Right cardiac atrium (tissue), 5 donors: Measurements from ENCODE around the gene DPY19L3. TPM values are rescaled to one million over a fixed set of nuclear protein-coding genes. Genes with fewer than 3 reads are reported as not detected.
"Not testable (repeated sequence)": the region's sequence is repeated elsewhere in the genome, so short reads cannot be mapped to it uniquely, and the experiment has no call there.

Experiments
- ATAC-seq, 2 donors: fragments of 200-7000 bp; cut with Tn5 transposase; one replicate each; pipeline versions ENCODE4 v1.8.0 to v1.9.1; 2020; ENCODE audit warnings: moderate library complexity in 2 of 2, mild to moderate bottlenecking in 1 of 2
- DNase-seq, 3 donors: peaks; one replicate each; pipeline ENCODE4 v3.0.0-alpha.2; 2020
- H3K27ac ChIP-seq: one replicate; pipeline ENCODE4 v1.5.1; 2013; ENCODE audit warnings: mild to moderate bottlenecking, low read length, control low read depth, moderate library complexity
- H3K27me3 ChIP-seq: one replicate; pipeline ENCODE4 v1.6.1; 2013; ENCODE audit not compliant: control insufficient read depth, insufficient read depth
- H3K4me1 ChIP-seq: one replicate; pipeline ENCODE4 v1.6.1; 2013; ENCODE audit warnings: low read length; ENCODE audit not compliant: control insufficient read depth, insufficient read depth
- H3K4me3 ChIP-seq: one replicate; pipeline ENCODE4 v1.5.1; 2013; ENCODE audit warnings: low read length, control low read depth
- H3K9me3 ChIP-seq: one replicate; pipeline ENCODE4 v1.6.1; 2013; ENCODE audit warnings: low read length; ENCODE audit not compliant: control insufficient read depth
- WGBS: extraction: QIAGEN DNeasy Blood & Tissue Kit; methylation state at CpG from one replicate; pipeline ENCODE4 v1.1.7; 2013; 5-methylcytosine and 5-hydroxymethylcytosine counted together
- intact Hi-C, 4 donors: fragments of 100-400 bp; cut with DNase I; formaldehyde crosslinking; loops; one replicate each; pipeline versions ENCODE4 v1.11.0 to v1.14.0; 2022 to 2023
- polyA plus RNA-seq: library from polyadenylated mRNA; stranded (reverse); fragments of 200-250 nt; gene quantifications from one replicate; pipeline ENCODE4 v1.2.3, GENCODE V29; 2013
- total RNA-seq, 4 donors: library from RNA; stranded (reverse); fragmentation: NEBNext Ultra II Directional; extraction: Animal tissue kit (Norgen Biotek cat#: 25700); gene quantifications; one replicate each; pipeline ENCODE4 v1.2.1, GENCODE V29; 2021
- donor health status: healthy with polysubstance abuse.
- donor health status: DM: no; HTN: yes; CAD: no.
- donor health status: DM: no; HTN: no; CAD: no.
- donor health status: DM: no; HTN: yes; CAD: no; lungs with severe emphysema.
- donor health status: DM: yes; HTN: yes; CAD: no.

Gene DPY19L3
- total and polyA plus RNA-seq, 5 donors: 3.2 to 13.3 (median 9.9) TPM

DNA sequence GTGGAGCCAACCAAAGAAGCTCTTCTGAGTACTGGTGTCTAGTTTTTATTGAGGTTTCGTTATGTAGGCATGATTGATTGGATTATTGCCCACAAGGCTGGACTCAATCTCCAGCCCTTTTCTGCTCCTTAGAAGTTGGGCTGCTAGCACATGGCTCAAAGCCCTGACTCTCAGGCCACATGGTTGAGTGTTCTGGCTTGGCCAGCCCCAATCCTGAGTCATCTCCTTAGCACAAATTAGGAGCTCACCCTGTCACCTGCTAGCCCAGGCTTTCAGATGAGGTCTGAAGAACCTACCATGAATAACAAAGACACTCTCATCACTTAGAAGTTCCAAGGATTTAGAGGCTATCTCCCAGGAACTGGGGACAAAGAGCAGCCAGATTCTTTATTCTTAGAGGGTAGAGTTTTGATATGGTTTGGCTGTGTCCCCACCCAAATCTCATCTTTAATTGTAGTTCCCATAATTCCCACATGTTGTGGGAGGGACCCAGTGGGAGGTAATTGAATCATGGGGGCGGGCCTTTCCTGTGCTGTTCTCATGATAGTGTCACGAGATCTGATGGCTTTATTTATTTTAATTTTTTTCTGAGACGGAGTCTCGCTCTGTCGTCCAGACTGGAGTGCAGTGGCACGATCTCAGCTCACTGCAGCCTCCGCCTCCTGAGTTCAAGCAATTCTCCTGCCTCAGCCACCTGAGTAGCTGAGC is 11.3 kb downstream of the DPY19L3 start:
- intact Hi-C loops: no loop called here

DNA sequence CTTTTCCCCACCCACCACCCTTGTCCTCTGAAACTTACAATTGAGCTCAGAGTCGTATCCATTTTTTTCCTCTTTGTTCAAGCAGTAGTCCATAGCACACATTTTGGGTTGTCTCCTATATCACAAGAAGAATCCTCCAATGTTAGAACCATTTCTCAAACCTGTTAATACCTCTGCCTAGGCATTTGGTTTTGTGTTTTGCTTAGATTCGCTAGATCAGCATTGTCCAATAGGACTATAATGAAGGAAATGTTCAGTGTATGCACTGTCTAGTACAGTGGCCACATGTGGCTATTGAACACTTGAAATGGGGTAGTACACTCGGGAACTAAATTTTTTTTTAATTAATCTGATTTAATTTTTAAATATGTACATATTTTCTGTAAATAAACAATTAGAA is 12.6 kb downstream of the DPY19L3 start:
- no peaks in the 10 kb centered on the region for H3K9me3 ChIP-seq
- intact Hi-C loops: no loop called here
- DNase-seq (no peak), ATAC-seq (no peak)
- H3K4me1 ChIP-seq: no peaks in the 10 kb centered on the region
- H3K27me3 ChIP-seq: no peaks in the 10 kb centered on the region
- H3K27ac ChIP-seq: no peak overlapping the region
- no peak overlapping the region for H3K4me3 ChIP-seq
- 90% methylated on average over 3 of the region's 3 CpGs for WGBS

More for the DNA sequence above, 11.3 kb downstream of the DPY19L3 start:
- no peak overlapping the region for H3K27ac ChIP-seq
- WGBS: 91% methylated on average over 8 of the region's 8 CpGs
- ATAC-seq (peak in 1 of 2 donors; percentile 54), DNase-seq (peak in 2 of 3 donors; percentile 39 to 48)
- no peaks in the 10 kb centered on the region for H3K27me3 ChIP-seq
- H3K4me1 ChIP-seq: no peaks in the 10 kb centered on the region
- no peak overlapping the region for H3K4me3 ChIP-seq
- H3K9me3 ChIP-seq: no peaks in the 10 kb centered on the region

DNA sequence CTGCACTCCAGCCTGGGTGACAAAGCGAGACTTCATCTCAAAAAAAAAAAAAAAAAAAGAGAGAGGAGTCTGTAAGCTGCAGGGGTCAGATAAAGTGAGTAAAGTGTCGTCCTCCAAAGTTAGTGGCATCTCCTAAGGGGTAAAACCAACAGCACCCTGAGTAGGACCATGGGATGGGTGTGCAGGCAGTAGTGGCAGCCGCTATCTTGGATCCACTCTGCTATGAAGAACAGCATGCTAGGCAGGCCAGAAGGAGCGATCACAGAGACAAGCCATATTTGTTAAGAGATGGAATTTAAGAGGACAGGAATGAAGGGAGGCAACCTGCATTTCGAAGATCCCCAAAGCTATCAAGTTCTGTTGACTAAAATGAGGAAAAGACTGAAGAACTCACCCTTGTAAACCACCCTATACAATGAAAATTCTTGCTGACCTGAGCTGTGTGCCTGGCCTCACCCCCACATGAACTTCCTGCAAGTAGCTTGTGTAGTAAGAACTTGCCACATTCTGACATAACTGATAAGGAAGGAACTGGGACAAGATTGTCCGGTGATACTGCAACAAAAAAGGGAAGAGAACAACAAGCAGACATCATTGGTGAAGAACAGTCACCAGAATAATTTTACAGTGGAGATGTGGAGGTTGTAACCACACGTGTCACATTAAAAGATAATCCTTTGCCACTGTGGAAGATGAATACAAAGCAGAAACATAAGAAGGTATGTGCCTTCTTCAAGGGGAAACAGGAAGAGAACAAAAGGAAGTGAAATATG is 16.2 kb downstream of the DPY19L3 start:
- no peak for DNase-seq
- Histone ChIP-seq H3K4me1 (no peaks in the 10 kb centered on the region), H3K27ac (no peak overlapping the region), H3K9me3 (no peaks in the 10 kb centered on the region), H3K4me3 (no peak overlapping the region), H3K27me3 (no peaks in the 10 kb centered on the region)
- ATAC-seq: peak; percentile 61 to 62
- intact Hi-C loops: no loop called here
- WGBS: 66% methylated on average over 7 of the region's 7 CpGs

DNA sequence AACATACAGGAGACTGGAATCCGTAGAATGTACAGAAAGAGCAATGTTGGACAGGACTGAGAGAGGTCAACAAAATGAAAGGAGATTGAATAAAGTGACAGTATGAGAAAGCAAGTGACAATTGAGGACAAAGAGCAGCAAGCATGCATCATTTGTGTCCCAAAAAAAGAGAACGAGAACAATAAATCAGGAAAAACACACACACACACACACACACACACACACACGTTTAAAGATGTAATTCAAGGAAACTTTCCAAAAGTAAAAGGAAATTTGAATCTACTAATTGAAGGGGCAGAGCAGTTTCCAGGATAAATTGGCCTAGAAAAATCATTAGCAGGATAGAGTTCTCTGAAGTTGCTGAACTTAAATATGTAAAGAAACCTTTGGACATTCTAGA is 16.9 kb downstream of the DPY19L3 start:
- H3K4me3 ChIP-seq: no peak overlapping the region
- 60% methylated on average over 3 of the region's 3 CpGs for WGBS
- intact Hi-C loops: no loop called here
- H3K27ac ChIP-seq: no peak overlapping the region
- ATAC-seq (no peak), DNase-seq (no peak)
- no peaks in the 10 kb centered on the region for H3K4me1 ChIP-seq
- no peaks in the 10 kb centered on the region for H3K27me3 ChIP-seq
- no peaks in the 10 kb centered on the region for H3K9me3 ChIP-seq

DNA sequence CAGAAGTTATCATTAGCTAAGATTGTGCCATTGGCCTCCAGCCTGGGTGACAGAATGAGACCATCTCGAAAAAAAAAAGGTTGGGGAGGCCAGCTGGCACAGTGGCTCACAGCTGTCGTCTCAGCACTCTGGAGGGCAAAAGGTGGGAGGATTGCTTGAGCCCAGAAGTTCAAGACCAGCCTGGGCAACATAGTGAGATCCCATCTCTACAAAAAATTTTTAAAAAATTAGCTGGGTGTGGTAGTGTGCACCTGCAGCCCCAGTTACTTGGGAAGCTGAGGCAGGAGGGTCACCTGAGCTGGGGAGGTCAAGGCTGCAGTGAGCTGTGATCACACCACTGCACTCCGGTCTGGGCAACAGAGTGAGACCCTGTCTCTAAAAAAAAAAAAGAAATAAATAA is 18.4 kb downstream of the DPY19L3 start:
- H3K9me3 ChIP-seq, H3K27ac ChIP-seq, ATAC-seq, H3K4me1 ChIP-seq, H3K27me3 ChIP-seq, intact Hi-C loops, H3K4me3 ChIP-seq, DNase-seq: not testable (repeated sequence)
- WGBS: 90% methylated on average over 3 of the region's 3 CpGs

DNA sequence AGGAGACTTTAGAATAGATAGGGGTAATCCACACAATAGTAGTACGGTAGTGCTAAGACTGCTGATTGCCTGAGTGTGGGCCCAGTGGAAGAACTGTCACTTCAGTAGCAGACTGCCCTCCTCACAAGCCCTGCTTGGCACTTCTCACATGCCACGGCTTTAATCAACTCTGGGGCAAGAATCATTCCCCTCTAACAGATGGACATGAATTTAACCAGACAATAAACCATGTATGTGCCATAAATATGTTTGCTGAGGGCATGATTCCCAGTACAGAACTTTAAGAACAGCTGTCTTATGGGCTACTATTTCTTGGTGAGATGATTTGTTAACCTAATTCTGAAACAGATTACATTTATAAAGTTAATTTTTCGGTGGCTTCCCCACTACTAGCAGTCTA is 22.0 kb downstream of the DPY19L3 start:
- no peak for ATAC-seq
- 83% methylated on average over 3 of the region's 3 CpGs for WGBS
- no peaks in the 10 kb centered on the region for H3K9me3 ChIP-seq
- DNase-seq: no peak
- H3K4me1 ChIP-seq: no peaks in the 10 kb centered on the region
- H3K27me3 ChIP-seq: no peaks in the 10 kb centered on the region
- H3K4me3 ChIP-seq: no peak overlapping the region
- H3K27ac ChIP-seq: no peak overlapping the region
- intact Hi-C loops: no loop called here

DNA sequence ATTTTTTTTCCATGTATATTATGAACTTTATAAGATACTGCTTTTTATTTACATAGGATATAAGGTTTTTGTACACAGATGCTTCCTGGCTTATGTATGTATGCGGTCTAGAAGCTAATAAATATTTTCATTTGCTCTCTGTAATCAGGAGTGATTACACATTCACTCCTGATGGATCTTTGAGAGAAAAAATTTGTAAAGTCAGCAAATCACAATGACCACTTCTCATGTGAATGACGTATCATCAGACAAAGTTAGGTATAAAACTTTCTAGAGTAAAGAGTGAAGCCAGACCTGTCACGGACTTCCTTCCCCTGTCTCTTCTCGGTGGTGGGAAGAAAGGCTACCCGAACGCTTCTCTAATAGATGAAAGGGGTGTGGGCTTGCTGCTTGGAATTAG is 31.1 kb downstream of the DPY19L3 start:
- H3K4me1 ChIP-seq: no peaks in the 10 kb centered on the region
- intact Hi-C loops: no loop called here
- H3K27ac ChIP-seq: no peak overlapping the region
- H3K4me3 ChIP-seq: no peak overlapping the region
- ATAC-seq (no peak), DNase-seq (no peak)
- 94% methylated on average over 6 of the region's 6 CpGs for WGBS
- no peaks in the 10 kb centered on the region for H3K9me3 ChIP-seq
- no peaks in the 10 kb centered on the region for H3K27me3 ChIP-seq

DNA sequence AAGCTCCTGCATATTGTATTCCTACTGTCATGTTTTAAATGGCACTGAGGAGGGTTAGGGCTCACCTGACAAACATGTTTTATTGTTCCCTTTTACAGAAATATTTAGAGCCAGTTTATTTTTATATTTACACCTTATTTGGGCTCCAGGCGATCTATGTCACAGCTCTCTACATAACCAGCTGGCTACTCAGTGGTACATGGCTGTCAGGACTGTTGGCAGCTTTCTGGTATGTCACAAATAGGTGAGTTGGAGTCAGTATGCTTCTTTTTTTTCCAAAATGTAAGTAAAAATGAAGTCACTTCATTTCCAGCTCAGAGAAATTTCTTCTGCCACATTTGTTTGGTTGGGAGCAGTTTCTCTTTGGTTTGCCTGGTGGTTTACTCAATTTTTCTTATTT is 31.5 kb downstream of the DPY19L3 start:
- H3K27me3 ChIP-seq: no peaks in the 10 kb centered on the region
- DNase-seq: no peak
- H3K4me3 ChIP-seq: no peak overlapping the region
- H3K9me3 ChIP-seq: no peaks in the 10 kb centered on the region
- 91% methylated on average over 1 of the region's 1 CpG for WGBS
- no peaks in the 10 kb centered on the region for H3K4me1 ChIP-seq
- intact Hi-C loops: no loop called here
- H3K27ac ChIP-seq: no peak overlapping the region
- no peak for ATAC-seq

DNA sequence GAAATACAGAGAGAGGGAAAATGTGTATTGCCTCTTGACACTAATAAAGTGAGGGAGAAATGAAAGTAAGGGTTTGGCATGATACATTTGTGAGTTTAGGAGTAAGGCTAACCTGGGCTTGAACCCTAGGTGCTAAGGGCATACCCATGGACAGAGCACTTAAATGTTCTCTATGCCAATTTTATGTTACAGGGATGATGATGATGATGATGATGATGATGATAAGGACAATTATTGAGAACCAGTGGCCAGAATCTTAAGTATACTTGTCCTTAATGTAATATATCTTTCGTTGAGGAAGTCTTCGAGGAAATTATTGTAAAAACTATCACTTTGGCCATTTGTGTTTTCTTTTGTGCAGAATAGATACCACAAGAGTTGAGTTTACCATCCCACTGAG is 33.2 kb downstream of the DPY19L3 start:
- no peak overlapping the region for H3K4me3 ChIP-seq
- WGBS: 93% methylated on average over 2 of the region's 2 CpGs
- no peaks in the 10 kb centered on the region for H3K27me3 ChIP-seq
- no peak for ATAC-seq
- H3K9me3 ChIP-seq: no peaks in the 10 kb centered on the region
- no peaks in the 10 kb centered on the region for H3K4me1 ChIP-seq
- H3K27ac ChIP-seq: no peak overlapping the region
- DNase-seq: no peak
- intact Hi-C loops: no loop called here

DNA sequence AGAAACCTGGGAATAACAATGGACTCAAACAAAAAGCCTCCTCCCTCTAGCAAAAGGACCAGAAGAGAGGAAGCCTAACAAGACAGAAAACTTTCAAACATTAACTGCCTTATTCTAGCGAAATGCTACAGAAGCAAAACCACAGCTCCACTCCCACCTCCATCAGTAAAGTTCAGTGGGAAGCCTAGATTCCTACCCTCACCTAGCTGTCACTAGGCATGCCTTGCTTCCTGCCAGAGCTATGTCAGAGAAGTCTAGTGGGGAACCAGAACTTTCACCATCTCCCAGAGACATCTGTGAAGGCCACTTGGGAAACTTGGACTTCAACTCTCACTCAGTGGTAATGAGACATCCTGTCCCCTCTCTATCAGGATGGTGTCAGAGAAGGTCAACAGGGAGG is 37.1 kb downstream of the DPY19L3 start:
- intact Hi-C loops: no loop called here
- no peak overlapping the region for H3K27ac ChIP-seq
- no peaks in the 10 kb centered on the region for H3K4me1 ChIP-seq
- H3K9me3 ChIP-seq: no peaks in the 10 kb centered on the region
- 93% methylated on average over 1 of the region's 1 CpG for WGBS
- H3K4me3 ChIP-seq: no peak overlapping the region
- DNase-seq (no peak), ATAC-seq (no peak)
- no peaks in the 10 kb centered on the region for H3K27me3 ChIP-seq

DNA sequence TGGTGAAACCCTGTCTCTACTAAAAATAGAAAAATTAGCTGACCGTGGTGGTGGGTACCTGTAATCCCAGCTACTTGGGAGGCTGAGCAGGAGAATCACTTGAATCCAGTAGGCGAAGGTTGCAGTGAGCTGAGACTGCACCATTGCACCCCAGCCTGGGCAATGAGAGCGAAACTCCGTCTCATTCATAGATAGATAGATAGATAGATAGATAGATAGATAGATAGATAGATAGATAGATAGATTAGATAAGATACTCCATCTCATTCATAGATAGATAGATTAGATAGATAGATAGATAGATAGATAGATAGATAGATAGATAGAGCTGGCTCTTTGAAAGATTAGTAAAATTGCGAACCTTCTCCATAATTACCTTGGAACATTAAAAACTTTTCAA is 42.0 kb downstream of the DPY19L3 start:
- intact Hi-C loops, H3K27me3 ChIP-seq, H3K4me3 ChIP-seq, H3K9me3 ChIP-seq, H3K4me1 ChIP-seq, DNase-seq, ATAC-seq, H3K27ac ChIP-seq: not testable (repeated sequence)
- 96% methylated on average over 5 of the region's 5 CpGs for WGBS
